NCI-H2196 (cell line): ENCODE measurements around the gene OSBPL10.

Source experiments
- DNase-seq: peaks from one replicate; lab custom pipeline; 2025; ENCODE audit not compliant: unreplicated experiment; lab: John Stamatoyannopoulos, UW

The OSBPL10 gene

DNA sequence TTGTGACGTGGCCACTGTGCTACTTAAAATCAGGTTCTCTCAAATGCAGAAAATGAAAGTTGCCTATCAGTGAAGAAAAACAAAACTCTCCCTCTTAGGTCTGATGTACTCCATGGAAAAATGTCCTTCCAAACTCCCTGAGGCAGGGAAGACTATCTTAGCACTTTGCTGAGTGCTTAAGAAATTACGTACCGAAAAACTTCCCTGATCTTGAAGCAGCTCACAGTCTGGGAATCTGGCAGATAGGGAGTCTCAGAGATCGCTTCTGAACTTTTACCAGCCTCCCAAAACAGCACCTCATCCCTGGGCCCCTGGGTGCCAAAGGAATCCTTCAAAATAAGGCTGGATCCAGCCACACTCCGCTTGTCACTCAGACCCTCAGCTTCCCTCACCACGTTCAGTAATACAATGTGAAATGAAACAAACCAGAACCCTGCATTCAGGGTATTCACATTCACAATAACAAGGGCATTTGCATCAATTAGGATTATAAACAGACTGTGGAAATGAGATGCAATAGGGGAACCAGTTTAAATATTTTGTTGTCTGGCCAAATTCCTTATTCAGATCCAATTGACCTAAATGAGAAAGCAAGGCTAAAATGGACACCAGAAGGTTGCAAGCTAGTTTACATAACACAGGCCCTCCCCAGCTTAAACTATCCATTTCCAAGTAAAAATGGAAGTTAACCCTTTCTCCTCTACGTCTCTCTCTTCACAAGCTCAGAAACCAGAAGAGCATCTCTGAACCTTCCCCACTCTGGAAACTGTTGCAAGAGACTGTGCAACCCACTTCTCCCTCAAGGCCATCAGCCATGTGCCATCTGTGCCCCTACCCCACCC is 20.9 kb downstream of the OSBPL10 start:
- no peak for DNase-seq

GRCh38 chr3:31959251-31959650 is 21.8 kb downstream of the OSBPL10 start:
- no peak for DNase-seq

DNA sequence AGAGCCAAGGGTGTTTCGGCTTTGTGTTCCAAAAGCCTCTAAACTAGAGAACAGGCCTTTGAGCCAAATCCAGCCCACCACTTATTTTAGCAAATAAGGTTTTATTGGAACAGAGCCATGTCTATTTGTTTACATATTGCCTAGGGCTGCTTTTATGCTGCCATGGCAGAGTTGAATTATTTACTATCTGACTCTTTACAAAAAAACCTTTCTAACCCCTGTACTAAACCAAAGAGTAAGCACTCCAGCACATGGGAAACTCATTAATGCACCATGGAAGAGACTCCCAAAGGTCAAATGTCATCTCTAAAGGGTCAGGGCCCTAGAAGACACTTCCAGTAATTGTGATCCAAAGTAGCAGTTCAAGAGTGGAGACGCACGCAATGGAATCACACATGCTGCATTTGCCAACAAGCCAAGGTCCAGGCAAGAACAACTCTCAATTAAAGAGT is 22.3 kb downstream of the OSBPL10 start:
- DNase-seq = peak; percentile 66

DNA sequence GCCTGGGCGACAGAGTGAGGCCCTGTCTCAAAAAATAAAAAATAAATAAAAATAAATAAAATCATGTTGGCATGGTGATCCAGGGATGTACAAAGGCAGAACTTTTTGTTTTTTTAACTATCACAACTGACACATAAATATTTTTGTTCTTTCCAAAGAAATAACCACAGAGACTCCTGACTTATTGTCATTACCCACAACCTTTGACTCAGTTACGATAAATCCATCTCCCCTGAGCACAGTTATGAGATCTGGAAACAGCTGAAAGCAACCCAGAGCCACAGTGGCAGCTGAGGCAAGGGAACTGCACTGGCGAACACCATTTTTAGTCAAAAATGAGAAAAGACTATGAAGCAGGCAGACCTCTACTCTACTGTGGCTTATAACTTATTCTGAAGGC is 24.0 kb downstream of the OSBPL10 start:
- no peak for DNase-seq

DNA sequence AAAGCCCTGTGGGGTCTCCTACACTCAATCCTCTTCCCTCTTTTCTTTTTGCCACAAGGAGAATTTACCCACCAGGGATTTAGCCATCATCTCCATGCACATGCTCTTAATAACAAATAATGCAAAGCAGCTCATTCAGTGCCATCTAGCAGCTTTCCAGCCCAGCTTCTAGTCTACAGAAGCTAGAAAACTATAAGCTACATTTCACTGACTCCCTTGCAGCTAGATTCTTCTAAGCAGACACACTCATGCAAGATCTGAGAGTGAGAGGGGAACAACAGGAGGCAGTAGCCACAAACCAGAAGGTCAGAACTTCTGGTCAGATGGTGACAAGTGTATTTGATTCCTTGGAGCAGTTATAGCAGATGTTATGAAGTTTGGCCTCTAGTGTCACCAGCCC is 25.5 kb downstream of the OSBPL10 start:
- no peak for DNase-seq

DNA sequence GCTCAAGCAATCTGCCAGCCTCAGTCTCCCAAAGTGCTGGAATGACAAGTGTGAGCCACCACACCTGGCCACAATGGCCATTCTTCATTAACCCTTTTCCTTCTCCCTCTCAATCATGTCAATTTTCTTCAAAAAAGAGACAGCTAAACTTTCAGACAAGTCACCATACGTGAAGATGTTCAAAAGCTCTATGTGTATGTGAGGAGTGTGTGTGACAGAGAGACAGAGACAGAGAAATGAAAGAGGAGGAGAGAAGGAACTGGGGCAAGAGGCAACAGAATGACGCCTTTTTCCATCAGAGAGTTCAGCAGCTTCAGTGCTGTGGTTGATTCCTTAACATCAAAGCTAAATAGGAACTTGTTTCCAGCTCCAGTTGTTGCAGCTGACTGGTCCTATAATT is 27.4 kb downstream of the OSBPL10 start:
- no peak for DNase-seq

- DNase-seq = no peak
Observed at GRCh38 chr3:31953091-31953490, 28.0 kb downstream of the OSBPL10 start.

DNA sequence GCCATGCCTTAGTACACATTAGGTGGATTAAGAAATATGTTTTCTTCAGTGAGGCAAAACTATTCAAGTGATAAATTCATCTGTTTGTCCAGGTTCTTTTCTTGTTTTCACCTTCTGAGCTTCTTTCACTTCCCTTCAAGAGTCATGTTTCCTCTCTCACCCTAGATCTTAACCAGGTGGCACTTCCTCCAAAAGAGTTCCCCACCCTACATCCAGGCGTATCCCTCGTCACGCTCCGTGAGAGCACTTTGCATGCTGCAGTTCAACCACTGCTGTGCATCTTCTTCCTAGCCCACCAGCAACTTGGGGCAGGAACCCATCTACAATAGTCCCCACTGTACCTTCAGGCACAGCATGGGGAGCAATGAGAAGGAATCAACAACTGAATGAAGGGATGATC is 28.9 kb downstream of the OSBPL10 start:
- no peak for DNase-seq

DNA sequence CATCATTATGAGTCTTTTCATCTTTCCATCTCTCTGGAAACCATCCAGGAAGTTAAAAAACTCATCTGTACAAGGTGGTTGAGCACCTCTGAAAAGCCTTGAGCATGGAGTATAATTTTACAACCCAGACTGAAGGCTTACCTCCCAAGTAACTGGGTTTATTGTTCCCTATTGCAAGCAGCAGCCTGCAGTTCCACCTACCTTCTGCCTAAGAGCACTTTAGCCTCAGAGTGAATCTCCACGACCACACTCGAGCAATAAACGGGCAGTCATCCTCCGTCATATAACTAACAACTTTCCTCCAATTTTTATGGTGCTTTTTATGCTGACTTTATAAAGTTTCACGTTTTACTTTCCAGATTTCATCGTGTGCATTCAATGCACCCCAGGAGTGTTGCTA is 32.8 kb downstream of the OSBPL10 start:
- DNase-seq = no peak

DNA sequence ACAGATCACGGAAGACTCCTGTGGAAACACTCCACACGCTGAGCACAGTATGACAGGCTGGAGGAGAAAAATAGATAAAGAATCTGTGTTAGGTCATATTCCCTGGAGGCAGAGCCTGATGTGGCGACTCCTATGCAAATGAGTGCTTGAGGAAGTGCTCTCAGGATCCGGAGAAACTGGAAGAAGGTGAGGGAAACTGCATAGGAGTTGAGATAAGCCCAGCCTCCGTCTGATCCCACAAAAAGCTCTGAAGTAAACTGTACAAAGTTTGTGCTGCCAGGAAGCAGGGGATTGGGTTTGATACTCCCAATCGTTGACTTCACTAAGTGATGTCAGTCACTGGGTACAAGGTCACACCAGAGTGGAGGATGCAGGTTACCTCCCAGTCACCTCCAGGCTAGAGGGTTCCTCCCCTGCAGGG is 33.4 kb downstream of the OSBPL10 start:
- no peak for DNase-seq

DNA sequence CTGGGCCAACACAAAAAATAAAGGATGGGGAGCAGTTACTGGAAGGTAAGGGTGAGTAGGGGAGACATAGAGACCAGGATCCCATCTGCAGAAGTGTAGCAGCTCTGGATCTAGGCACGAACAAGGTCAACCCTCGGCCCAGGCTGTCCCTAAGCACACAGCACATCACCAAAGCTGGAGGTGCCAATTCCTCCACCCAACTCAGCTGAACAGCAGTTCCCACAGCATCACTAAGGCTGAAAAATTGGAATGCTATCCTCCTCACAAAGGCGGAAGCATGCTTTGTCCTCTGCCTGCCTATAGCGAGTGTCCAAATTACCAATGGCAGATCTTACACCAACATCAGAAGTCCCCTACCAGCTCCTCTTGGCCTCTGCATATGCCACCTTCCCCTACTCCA is 33.9 kb downstream of the OSBPL10 start:
- no peak for DNase-seq

DNA sequence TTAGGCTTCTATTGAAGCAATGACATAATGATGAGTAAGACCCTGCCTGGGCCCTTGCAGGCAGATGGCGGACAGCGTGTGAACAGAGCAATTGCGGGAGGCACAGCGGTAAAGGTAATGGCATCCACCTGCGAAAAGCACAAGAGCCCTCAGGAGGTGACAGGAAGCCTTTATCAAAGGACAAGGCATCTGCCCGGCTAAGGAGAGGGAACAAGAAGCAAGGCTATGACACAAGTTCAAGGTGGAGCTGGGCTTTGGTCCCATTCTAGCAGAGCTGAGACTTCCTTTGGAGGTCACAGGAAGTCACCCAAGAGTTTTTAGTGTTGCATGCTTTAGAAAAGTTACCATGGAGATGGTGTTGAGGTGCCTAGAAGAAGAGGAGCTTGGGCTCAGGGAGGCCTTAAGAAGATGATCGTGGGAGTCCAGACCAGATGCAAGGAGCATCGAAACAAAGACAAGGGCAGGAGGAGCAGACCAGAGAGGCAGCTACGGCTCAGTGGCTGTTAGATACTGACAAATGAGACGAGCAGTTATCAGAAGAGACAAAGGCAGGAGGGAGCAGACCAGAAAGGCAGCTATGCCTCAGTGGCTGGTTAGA is 34.5 kb downstream of the OSBPL10 start:
- DNase-seq = no peak

DNA sequence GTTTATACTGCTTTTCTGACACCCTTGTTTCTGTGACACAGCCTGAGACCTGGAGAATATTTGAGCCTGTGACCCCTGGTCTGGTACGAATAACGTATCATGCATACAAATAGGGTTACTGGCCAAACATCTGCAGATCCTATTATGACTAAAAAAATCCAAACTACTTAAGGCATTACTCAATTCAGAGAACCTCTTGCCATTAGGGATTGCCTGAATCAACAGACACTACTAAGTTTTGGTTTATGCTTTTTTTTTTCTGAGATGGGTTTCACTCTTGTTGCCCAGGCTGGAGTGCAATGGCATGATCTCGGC is 35.4 kb downstream of the OSBPL10 start:
- no peak for DNase-seq

DNA sequence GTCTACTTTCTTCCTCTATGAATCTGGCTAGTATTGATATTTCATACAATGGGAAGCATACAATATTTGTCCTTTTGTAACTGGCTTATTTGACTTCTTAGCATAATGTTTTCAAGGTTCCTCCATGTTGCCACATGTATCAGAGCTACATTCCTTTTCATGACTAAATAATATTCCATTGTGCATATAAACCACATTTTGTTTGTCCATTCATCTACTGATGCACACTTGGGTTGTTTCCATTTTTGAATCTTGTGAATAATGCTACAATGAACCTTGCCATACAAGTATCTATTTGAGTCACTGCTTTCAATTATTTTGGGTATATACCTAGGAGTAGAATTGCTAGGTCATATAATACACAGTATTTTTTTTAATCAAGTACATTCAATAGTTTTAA is 38.0 kb downstream of the OSBPL10 start:
- no peak for DNase-seq

DNA sequence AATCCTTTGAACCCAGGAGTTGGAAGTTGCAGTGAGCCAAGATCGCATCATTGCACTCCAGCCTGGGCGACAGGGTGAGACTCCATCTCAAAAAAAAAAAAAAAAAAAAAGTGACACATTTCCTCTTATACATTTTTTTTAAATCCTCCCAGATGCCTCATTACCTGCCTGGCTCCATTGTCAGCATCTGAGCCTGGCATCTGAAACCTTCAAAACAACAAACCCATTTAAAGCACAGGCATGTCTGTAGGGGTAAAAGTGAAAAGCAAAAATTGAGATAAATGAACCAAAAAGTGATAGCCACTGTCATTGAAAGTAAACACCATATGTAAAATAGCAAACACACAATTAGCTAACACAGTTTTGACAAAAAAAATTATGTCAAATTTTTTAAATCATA is 38.6 kb downstream of the OSBPL10 start:
- DNase-seq = no peak

GRCh38 chr3:31937225-31937624 is 43.8 kb downstream of the OSBPL10 start:
- no peak for DNase-seq

DNA sequence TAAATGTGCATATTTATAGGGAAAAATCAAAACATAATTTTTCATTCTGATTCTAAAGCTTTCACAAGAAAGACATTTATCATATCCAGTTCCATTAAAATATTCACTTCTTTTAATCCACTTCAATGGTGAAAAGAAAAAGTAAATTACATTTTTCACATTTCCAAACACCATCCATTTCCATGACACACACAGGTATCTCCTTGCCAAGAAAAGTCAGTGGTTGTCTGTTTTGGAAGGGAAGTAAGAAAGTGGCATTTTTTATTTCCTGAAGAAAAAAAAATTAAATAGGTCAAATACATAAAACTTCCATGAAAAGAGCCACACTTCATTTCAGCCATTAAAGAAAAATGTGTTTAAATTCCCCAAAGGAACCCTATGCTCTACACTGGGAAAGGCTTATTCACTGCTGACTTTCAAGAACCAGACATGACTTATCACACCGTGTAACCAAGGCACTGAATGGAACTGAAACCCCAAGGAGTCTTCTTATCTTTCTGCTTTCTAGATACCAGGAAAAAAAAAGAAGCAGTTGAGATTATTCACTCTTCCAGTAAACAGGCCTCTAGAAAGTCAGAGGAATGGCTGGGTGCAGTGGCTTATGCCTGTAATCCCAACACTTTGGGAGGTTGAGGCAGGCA is 44.5 kb downstream of the OSBPL10 start:
- no peak for DNase-seq

DNA sequence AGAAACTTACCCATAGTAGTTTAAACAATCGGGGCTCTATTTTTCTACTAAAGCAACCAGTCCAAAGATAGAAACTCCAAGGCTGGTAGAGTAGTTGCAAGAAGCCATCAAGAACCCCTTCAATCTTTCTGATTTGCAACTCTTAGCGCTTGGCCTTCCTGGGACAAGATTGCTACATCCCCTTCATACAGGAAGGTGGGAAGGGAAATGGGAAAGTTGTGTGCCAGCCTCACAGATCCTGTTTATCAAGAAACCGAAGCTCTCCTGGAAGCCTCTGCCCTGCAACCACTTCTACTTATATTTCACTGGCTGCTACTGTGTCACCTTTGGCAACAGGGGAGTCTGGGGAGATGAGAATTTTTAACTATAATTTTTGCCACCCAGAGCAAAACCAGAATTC is 46.2 kb downstream of the OSBPL10 start:
- no peak for DNase-seq

DNA sequence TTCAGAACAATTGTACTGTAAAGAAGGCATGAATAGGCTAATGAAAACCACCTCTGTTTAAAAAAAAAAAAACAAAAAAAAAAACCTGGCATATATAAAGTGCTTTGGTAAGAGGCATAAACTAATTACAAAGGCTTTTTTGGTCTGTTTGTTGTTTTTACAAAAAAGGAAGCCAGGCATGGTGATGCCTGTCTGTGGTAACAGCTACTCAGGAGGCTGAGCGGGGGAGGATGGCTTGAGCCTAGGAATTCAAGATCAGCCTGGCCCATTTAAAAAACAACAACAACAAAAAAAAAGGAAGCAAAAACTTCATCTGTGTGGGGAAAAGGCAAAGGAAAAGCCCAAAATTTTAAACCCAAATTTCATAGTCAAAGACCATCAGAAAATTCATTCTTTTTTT is 47.0 kb downstream of the OSBPL10 start:
- no peak for DNase-seq

DNA sequence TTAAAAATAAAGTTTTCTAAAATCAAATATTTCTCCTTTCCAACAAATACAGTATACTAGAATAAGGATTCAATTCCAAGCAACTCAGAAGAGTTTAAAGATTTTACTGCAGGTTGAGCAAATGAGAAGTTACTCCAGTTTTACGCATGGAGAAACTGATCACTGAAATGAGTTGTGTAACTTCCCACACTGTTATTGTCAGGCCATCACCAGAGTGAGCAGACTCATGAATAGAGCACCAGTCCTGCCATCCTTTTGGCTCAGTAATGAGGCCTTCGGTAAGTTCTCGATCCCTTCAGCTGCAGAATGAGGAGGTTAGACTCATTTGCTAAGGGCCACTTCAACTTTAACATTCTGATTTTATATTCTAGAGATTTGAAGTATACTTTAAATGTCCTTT is 48.1 kb downstream of the OSBPL10 start:
- no peak for DNase-seq

GRCh38 chr3:31929826-31930502 is 51.1 kb downstream of the OSBPL10 start:
- DNase-seq = no peak

GRCh38 chr3:31927811-31928210 is 53.3 kb downstream of the OSBPL10 start:
- no peak for DNase-seq
